H1 (cell line): ENCODE results near the gene PDRG1. TPM values are rescaled to one million over a fixed set of nuclear protein-coding genes. Genes with fewer than 3 reads are reported as not detected.

Source experiments
- JUND ChIP-seq: IDR thresholded peaks from 2 replicates; pipeline ENCODE4 v1.6.1; 2011; ENCODE audit warnings: mild to moderate bottlenecking, improper control_type of control experiment, low read length
- POLR2AphosphoS5 ChIP-seq: IDR thresholded peaks from 2 replicates; pipeline ENCODE4 v1.6.1; 2011; ENCODE audit warnings: low read depth, low read length
- polyA plus RNA-seq, 7 experiments: library from polyadenylated mRNA; depleted of rRNA in 3 of 7; stranded (reverse) in 5 of 7; unstranded in 2 of 7; fragments of >200 nt in 5 of 7; fragments of 200-250 nt in 2 of 7; gene quantifications; 1 replicate in 5 of 7; 2 replicates in 1 of 7; 4 replicates in 1 of 7; pipeline versions ENCODE4 v1.2.1 to v1.2.3, GENCODE V29; 2011 to 2013; ENCODE audit warnings: missing spikeins in 2 of 7, mixed read lengths in 2 of 7
- total RNA-seq: library from RNA; stranded (reverse); fragmentation: NEBNext Ultra II Directional; extraction: Animal tissue kit (Norgen Biotek cat#: 25700); gene quantifications from 2 replicates; pipeline ENCODE4 v1.2.1, GENCODE V29; 2021
- TF ChIP-seq, protein P1 (sequence below), 3 experiments: IDR thresholded peaks; 1 replicate in 2 of 3; 2 replicates in 1 of 3; pipeline versions ENCODE4 v1.5.1 to v1.6.1; 2011; ENCODE audit warnings: low read length in 3 of 3, mild to moderate bottlenecking in 3 of 3, inconsistent platforms in 2 of 3, low read depth in 1 of 3, moderate library complexity in 1 of 3; ENCODE audit not compliant: insufficient read depth in 1 of 3; ENCODE audit errors: control extremely low read depth in 1 of 3

PDRG1 gene
- total and polyA plus RNA-seq, 2 of the 8 experiments (the other 6 are each of a cell fraction or from before 2014, with no cell fraction given): 14.2 to 20.8 TPM

GRCh38 chr20:31956556-31957526 is 5.0 kb upstream of the PDRG1 start (continued):
- TF ChIP-seq, protein P1, sequence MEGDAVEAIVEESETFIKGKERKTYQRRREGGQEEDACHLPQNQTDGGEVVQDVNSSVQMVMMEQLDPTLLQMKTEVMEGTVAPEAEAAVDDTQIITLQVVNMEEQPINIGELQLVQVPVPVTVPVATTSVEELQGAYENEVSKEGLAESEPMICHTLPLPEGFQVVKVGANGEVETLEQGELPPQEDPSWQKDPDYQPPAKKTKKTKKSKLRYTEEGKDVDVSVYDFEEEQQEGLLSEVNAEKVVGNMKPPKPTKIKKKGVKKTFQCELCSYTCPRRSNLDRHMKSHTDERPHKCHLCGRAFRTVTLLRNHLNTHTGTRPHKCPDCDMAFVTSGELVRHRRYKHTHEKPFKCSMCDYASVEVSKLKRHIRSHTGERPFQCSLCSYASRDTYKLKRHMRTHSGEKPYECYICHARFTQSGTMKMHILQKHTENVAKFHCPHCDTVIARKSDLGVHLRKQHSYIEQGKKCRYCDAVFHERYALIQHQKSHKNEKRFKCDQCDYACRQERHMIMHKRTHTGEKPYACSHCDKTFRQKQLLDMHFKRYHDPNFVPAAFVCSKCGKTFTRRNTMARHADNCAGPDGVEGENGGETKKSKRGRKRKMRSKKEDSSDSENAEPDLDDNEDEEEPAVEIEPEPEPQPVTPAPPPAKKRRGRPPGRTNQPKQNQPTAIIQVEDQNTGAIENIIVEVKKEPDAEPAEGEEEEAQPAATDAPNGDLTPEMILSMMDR (IDR thresholded peaks at IDR 0.05; ENCODE audit: control extremely low read depth in 1 of 3, insufficient read depth in 1 of 3, low read depth in 1 of 3, low read length in 3 of 3): no peak
- no peak for TF ChIP-seq POLR2AphosphoS5
- TF ChIP-seq JUND: no peak
